ENCODE data around the gene FAAH2. TPM values are rescaled to one million over a fixed set of nuclear protein-coding genes. Genes with fewer than 3 reads are reported as not detected.

The FAAH2 gene
- total RNA-seq, 5 donors from 2014 or later (not counting 1 experiment from before 2014, with no cell fraction given) = 7.5 to 14.4 (median 10.4) TPM

Other genes with a start within 250 kb of the FAAH2 start
- 10 to 100 TPM; 11.4 to 17.7 (median 12.7) TPM for gene SPIN2B, start 165.2 kb upstream of the FAAH2 start, total RNA-seq
- 1 to 10 TPM; 1.1 to 1.9 (median 1.5) TPM for gene SPIN2A, start 149.3 kb upstream of the FAAH2 start, total RNA-seq

All from T-cell (primary cell).